ENCODE results near the gene UQCR11.

Gene UQCR11

GRCh38 chr19:1636325-1637236, 31.3 kb upstream of the UQCR11 start:
- FAIRE-seq (no peak), DNase-seq (ENCODE audit: insufficient read length, low spot score) (no peak)

GRCh38 chr19:1634938-1635243, 29.6 kb upstream of the UQCR11 start:
- no peak for DNase-seq (ENCODE audit: insufficient read length, low spot score)

DNA sequence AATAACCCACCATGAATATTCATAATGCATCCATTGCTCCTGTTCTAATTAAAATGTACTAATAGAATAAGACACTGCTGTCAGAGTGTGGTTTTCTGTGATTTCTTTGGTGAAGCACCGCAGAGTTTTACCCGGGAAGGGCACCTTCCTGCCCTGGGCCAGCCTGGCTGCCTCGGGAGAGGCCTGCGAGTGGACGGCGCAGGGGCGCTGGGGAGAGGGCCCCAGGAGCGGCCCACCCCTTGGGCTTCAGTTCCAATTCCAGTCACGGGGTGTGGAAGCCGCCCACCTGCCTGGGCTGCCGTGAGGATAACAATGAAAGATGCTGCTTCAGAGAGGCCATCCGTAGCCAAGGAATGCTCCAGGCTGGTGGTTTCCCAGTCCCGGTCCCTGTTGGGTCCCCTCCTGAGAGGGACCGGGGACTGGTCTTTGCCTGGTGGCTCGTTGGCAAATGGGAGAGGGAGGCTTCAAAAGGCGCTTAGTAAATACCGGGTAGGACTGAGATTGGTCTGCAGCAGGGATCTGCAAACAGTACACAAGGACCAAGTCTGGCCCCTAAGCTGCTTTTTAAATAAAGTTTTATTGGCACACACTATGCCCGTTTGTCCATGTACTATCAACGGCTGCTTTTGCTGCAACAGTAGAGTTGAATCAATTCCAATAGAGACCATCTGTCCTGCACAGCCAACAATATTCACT, 29.1 kb upstream of the UQCR11 start:
- FAIRE-seq (no peak), DNase-seq (ENCODE audit: insufficient read length, low spot score) (no peak)

More at GRCh38 chr19:1634938-1635243, 29.6 kb upstream of the UQCR11 start:
- FAIRE-seq = no peak

- FAIRE-seq (no peak), DNase-seq (ENCODE audit: insufficient read length, low spot score) (no peak)
These were observed 28.1 kb upstream of the UQCR11 start for GRCh38 chr19:1633269-1633826.

GRCh38 chr19:1632462-1633268, 27.4 kb upstream of the UQCR11 start:
- FAIRE-seq (no peak), DNase-seq (ENCODE audit: insufficient read length, low spot score) (no peak)

DNA sequence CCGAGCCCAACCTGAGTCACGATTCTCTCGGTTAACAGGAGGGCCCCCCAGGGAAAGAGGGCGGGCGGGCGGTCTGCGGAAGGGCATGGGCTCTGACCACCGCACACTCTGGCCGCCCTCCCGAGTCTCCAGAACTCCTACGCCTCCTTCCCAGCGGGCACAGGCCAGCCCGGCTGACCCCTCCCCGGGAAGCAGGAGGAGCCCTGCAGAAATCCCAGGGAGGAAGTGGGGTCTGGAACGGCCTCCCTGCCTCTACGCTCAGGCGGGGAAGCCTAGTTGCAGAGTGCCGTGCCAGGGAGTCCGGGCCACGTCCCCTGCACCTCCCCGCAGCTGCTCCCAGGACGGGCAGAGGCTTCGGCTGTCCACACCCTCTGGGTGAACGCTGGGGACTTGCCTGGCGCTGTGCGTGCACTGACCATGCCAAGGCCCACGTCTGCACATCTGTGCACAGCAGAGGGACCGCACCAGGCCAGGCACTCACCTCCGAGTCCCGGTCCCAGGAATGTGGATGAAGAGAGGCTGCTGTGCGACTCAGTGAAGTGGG, 26.4 kb upstream of the UQCR11 start:
- FAIRE-seq (no peak), DNase-seq (ENCODE audit: insufficient read length, low spot score) (no peak)

- FAIRE-seq (no peak), DNase-seq (ENCODE audit: insufficient read length, low spot score) (no peak)
These were observed 25.5 kb upstream of the UQCR11 start for GRCh38 chr19:1630811-1631210.

DNA sequence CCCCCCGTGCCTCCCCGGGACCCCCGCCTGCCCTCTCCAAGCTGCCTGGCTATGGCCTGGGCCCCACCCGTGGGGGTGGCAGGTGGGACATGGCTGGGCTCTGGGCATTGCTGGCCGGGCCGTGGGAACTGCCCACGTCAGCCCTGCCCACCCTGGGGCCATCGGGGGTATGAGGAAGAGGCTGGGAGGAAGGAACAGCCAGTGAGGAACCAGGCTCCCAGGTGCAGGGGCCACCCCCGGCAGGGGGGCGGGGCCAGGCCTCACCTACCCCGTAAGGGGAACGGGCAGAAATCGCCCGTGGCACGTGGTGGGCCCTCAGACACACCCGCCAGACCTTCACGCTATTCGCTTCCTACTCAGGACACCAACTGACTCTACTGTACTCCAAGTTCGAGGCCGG, 24.8 kb upstream of the UQCR11 start:
- DNase-seq (ENCODE audit: insufficient read length, low spot score) (no peak), FAIRE-seq (no peak)

DNA sequence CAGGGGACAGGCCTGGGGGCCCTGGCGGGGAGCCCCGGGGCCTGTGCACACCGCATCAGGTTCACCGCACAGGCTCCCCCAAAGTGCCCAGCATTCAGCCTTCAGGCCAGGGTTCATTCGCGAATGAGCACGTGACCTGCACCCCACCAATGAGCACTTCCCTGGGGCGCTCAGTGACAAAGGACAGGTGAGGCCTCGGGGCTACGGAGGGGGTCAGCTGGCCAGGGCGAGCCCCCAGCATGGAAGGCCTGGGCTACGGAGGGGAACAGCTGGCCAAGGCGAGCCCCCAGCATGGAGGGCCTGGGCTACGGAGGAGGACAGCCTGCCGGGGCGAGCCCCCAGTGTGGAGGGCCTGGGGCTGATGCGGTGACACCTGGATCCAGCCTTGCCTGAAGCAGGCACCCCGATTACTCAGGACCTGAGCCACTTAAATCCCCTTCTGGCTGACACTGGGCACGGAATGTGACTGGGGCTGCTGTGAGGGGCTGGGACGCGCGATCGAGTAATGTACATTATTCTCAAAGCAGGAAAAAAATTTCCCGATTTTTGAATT, 24.1 kb upstream of the UQCR11 start:
- DNase-seq (ENCODE audit: insufficient read length, low spot score) (no peak), FAIRE-seq (no peak)

DNA sequence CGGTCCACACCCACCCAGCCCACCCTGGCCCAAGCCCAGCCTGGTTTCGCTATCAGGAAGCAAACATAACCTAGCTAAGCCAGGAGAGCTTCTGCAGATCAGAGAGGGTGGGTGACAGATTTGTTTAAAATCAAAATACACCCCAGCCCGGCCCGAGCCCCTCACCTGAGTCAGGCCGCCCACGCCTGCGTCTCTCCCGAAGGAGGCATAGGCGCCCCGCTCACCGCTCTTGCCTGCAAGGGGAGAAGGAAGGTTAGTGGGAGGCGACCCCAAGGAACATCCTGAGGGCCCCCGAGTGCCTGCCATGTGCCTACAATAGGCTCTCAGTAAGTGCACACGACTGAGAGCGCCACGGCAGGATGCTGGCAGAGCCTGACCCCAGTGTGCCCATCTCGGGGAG, 21.9 kb upstream of the UQCR11 start:
- no peak for FAIRE-seq

DNA sequence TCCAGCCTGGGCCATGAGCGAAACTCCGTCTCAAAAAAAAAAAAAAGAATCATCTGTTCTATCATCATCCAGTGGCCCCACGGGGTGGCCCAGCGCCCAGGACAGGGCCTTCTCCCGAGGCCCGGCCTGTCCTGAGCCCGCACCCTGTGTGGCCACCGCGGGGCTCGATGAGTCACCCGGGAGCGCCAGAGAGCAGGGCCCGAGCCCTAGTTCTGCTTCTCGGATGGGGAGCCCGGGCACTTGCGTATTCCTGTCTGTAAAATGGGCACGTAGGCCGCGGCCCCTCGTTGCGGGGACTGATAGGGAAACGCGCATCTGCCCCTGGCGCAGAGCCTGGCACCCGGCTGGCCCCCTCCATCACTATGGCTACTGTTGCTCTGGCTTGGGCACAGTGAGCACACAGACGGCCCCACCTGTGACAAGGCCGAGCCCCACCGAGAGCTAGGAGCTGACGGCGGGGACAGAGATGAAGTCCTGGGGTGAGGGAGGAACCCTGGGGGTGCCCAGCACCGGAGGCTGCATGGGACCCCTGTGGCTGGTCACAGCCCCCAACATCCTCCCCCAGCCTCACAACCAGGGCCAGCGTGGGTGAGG, 21.3 kb upstream of the UQCR11 start:
- no peak for FAIRE-seq
- no peak for DNase-seq (ENCODE audit: insufficient read length, low spot score)

More for the DNA sequence above, 21.9 kb upstream of the UQCR11 start:
- no peak for DNase-seq (ENCODE audit: insufficient read length, low spot score)

GRCh38 chr19:1624458-1624857, 19.2 kb upstream of the UQCR11 start:
- FAIRE-seq (no peak), DNase-seq (ENCODE audit: insufficient read length, low spot score) (peak; percentile 77)

DNA sequence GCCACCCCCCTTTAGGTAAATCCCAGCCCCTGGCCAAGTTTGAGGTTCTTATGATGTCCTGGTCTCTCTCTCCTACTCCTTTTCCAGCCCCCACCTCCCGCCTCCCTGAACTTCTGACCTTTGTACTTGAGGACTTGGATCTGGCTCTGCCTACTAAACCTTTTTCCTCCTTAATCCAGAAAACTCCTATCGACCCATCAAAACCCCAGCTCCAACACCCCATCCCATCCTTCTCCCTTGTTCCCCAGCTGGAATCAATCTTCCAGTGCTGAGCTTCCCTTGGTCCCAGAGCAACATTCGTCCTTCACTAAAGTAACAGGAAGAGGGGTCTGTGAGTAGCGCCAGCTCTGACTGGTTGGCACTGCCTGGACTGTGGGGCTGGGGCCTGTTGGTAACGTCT, 17.3 kb upstream of the UQCR11 start:
- DNase-seq (ENCODE audit: insufficient read length, low spot score) = no peak
- no peak for FAIRE-seq

DNA sequence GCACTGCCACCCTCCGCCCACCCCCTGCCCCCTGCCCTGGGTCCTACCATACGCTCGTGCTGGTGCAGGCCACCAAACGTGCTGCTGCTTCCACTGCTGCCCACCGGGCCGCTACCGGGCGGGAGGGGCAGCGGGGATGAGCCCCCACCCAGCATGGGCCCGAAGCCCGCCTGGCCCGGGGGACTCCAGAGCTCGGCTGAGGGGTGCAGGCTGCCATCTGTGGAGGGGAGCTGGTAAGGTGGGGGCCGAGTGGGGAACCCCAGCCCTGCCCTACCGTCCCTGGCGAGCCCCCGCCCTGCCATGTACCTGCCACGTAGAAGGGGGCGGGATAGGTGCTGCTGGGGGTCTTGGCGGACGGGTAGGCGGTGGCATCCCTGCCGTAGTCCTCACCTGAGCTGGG, 16.7 kb upstream of the UQCR11 start:
- DNase-seq (ENCODE audit: insufficient read length, low spot score) (no peak), FAIRE-seq (no peak)

DNA sequence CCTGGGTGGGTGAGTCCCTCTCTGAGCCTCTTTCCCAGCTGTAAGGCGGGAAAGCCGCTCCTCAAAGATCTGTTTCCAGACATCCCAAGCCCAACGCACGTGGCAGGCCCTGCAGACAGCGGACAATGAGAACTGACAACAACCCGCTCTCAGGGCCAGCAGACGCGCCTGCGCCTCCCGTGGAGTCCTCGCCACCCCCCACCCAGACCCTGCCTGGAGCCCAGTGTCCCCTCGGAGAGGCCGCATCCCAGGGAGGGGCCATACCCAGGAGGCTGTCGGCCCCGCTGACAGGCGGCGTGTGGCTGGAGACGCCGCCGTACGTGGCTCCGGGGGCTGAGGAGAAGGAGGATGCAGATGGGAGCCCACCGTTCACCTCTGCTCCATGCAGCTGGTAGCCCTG, 16.3 kb upstream of the UQCR11 start:
- no peak for DNase-seq (ENCODE audit: insufficient read length, low spot score)
- no peak for FAIRE-seq

GRCh38 chr19:1621021-1621420, 15.8 kb upstream of the UQCR11 start:
- DNase-seq (ENCODE audit: insufficient read length, low spot score) (no peak), FAIRE-seq (no peak)

GRCh38 chr19:1620502-1620901, 15.2 kb upstream of the UQCR11 start:
- FAIRE-seq (no peak), DNase-seq (ENCODE audit: insufficient read length, low spot score) (no peak)

- FAIRE-seq = no peak
- DNase-seq (ENCODE audit: insufficient read length, low spot score) = no peak
These were observed 14.4 kb upstream of the UQCR11 start for GRCh38 chr19:1619703-1620102.

- DNase-seq (ENCODE audit: insufficient read length, low spot score) (no peak), FAIRE-seq (no peak)
These were observed 13.8 kb upstream of the UQCR11 start for GRCh38 chr19:1619094-1619439.

All from GM19239 (cell line).